HepG2 (cell line): ENCODE data around the gene ASIC3. TPM values are rescaled to one million over a fixed set of nuclear protein-coding genes. Genes with fewer than 3 reads are reported as not detected.

Experiments used
- ATF7 ChIP-seq, 2 experiments: fragments of 450-650 bp in 1 of 2; sonication (generic) in 1 of 2; formaldehyde crosslinking in 1 of 2; IDR thresholded peaks; 2 replicates each; pipeline versions ENCODE4 v1.4.0 to v1.6.1; 2016 to 2020; ENCODE audit warnings: antibody characterized with exemption in 1 of 2, mild to moderate bottlenecking in 1 of 2, missing genetic modification reagents in 1 of 2
- EED ChIP-seq: sonication (generic); formaldehyde crosslinking; IDR thresholded peaks from 2 replicates; pipeline ENCODE4 v1.5.0; 2020; ENCODE audit warnings: mild to moderate bottlenecking, missing genetic modification reagents
- ELF4 ChIP-seq: sonication (generic); formaldehyde crosslinking; IDR thresholded peaks from 2 replicates; pipeline ENCODE4 v1.5.0; 2020; ENCODE audit warnings: missing genetic modification reagents, mild to moderate bottlenecking, moderate library complexity, borderline replicate concordance
- FOXA3 ChIP-seq: IDR thresholded peaks from 2 replicates; pipeline ENCODE4 v1.6.1; 2016; ENCODE audit warnings: missing genetic modification reagents, missing compliant biosample characterization
- KLF16 ChIP-seq, 2 experiments: sonication (generic) in 1 of 2; formaldehyde crosslinking in 1 of 2; IDR thresholded peaks; 2 replicates each; pipeline versions ENCODE4 v1.6.1 to v1.8.0; 2016 to 2023; ENCODE audit warnings: missing genetic modification reagents in 2 of 2, missing compliant biosample characterization in 1 of 2
- MAZ ChIP-seq, 2 experiments: sonication (generic) in 1 of 2; formaldehyde crosslinking in 1 of 2; IDR thresholded peaks; 2 replicates each; pipeline versions ENCODE4 v1.5.0 to v1.6.1; 2012 to 2020; ENCODE audit warnings: low read depth in 2 of 2, mild to moderate bottlenecking in 2 of 2, borderline replicate concordance in 1 of 2, improper control_type of control experiment in 1 of 2, low read length in 1 of 2, missing genetic modification reagents in 1 of 2, moderate library complexity in 1 of 2
- MTERF4 ChIP-seq: sonication (generic); formaldehyde crosslinking; IDR thresholded peaks from 2 replicates; pipeline ENCODE4 v1.8.0; 2023; ENCODE audit warnings: mild to moderate bottlenecking, missing genetic modification reagents
- RORA ChIP-seq: sonication (generic); formaldehyde crosslinking; IDR thresholded peaks from 2 replicates; pipeline ENCODE4 v1.5.0; 2020; ENCODE audit warnings: mild to moderate bottlenecking, missing genetic modification reagents, moderate library complexity
- SMC3 ChIP-seq: IDR thresholded peaks from 2 replicates; pipeline ENCODE4 v1.6.1; 2011; ENCODE audit warnings: low read length, improper control_type of control experiment
- SSRP1 ChIP-seq: IDR thresholded peaks from 2 replicates; pipeline ENCODE4 v1.6.1; 2016; ENCODE audit warnings: control low read depth
- TP53 ChIP-seq: sonication (generic); formaldehyde crosslinking; conservative IDR thresholded peaks from 2 replicates; pipeline ENCODE4 v1.4.0; 2020; ENCODE audit warnings: missing genetic modification reagents
- ZBTB7B ChIP-seq: sonication (generic); formaldehyde crosslinking; IDR thresholded peaks from 2 replicates; pipeline ENCODE4 v1.4.0; 2020; ENCODE audit warnings: missing genetic modification reagents
- ZFP62 ChIP-seq: sonication (generic); formaldehyde crosslinking; IDR thresholded peaks from 2 replicates; pipeline ENCODE4 v1.4.0; 2020; ENCODE audit warnings: missing genetic modification reagents
- ZNF569 ChIP-seq: sonication (generic); formaldehyde crosslinking; IDR thresholded peaks from 2 replicates; pipeline ENCODE4 v1.5.0; 2020; ENCODE audit warnings: mild to moderate bottlenecking, missing genetic modification reagents, moderate library complexity, borderline replicate concordance
- ZNF788 ChIP-seq: sonication (generic); formaldehyde crosslinking; IDR thresholded peaks from 2 replicates; pipeline ENCODE4 v1.5.0; 2020; ENCODE audit warnings: mild to moderate bottlenecking, missing genetic modification reagents, borderline replicate concordance
- ZNF800 ChIP-seq: sonication (generic); formaldehyde crosslinking; IDR thresholded peaks from 2 replicates; pipeline ENCODE4 v1.4.0; 2020; ENCODE audit warnings: missing genetic modification reagents
- polyA plus RNA-seq, 8 experiments: library from polyadenylated mRNA; depleted of rRNA in 3 of 8; stranded (reverse) in 7 of 8; unstranded in 1 of 8; fragments of >200 nt; fragmentation: Illumina TruSeq in 4 of 8; extraction: Trizol in 4 of 8; gene quantifications; 2 replicates each; pipeline versions ENCODE4 v1.2.1 to v1.2.3, GENCODE V29; 2011 to 2016; ENCODE audit warnings: low read depth in 4 of 8, missing spikeins in 1 of 8, mixed read lengths in 1 of 8; ENCODE audit not compliant: insufficient read depth in 1 of 8
- total RNA-seq, 5 experiments: library from RNA; depleted of rRNA; stranded (reverse); fragments of >200 nt; fragmentation: Illumina TruSeq; extraction: Trizol; gene quantifications; 2 replicates each; pipeline ENCODE4 v1.2.3, GENCODE V29; 2016; ENCODE audit warnings: low read depth in 1 of 5
- TF ChIP-seq, protein P1 (sequence below): sonication (generic); formaldehyde crosslinking; IDR thresholded peaks from 2 replicates; pipeline ENCODE4 v1.4.0; 2020; ENCODE audit warnings: low read depth, missing genetic modification reagents
- TF ChIP-seq, protein P2 (sequence below): sonication (generic); formaldehyde crosslinking; IDR thresholded peaks from 2 replicates; pipeline ENCODE4 v1.5.0; 2020; ENCODE audit warnings: missing genetic modification reagents

Gene ASIC3
- total and polyA plus RNA-seq, 2 of the 13 experiments (the other 11 are each of a cell fraction or from before 2014, with no cell fraction given): 0.51 TPM; not detected in 1

DNA sequence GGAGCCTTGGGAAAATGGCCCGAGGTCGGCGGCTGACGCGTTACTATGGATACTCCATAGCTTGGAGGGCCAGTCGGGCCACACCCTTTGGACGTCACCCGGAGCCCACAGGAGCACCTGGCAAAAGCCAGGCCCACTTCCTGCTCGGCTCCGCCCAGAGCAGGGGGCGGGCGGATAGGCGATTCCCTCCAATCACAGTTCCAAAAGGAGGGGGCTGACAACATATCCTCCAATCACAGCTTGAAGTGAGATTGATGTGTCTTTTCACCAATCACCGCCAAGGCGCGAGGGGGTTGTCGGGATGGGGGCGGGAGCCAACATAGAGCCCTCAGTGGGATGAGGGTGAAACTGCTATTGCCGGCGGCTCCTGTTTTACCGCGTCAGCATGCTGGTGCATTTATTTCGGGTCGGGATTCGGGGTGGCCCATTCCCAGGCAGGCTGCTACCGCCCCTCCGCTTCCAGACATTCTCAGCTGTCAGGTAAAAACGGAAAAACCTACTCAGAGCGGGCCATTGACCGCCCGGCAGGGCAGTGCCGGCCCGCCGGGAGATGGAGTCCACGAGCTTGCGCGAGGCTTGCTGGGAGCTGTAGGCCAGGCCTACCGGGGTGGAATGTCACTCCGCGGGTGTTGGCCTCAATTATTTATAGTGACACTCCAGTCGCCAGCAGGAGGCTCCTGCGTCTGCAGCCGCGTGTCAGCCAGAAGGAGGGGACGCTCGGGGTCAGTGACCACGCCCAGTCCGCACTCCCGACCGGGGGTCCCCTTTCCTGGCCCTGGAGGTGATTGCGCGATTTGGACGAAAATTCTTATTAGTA, 20.0 kb upstream of the ASIC3 start, which contains the start of gene ABCB8 (continued):
- TF ChIP-seq ZNF800 (CRISPR knock-in tag) (no peak), ELF4 (0 out of 2 replicates have a peak, but pooled peaks have one; percentile 43), SSRP1 (CRISPR knock-in tag) (no peak), ZBTB7B (CRISPR knock-in tag) (peak; percentile 67), RORA (CRISPR knock-in tag) (no peak), EED (CRISPR knock-in tag) (no peak), ATF7 (IDR thresholded peaks at IDR 0.05) (no peak), ATF7 (CRISPR knock-in tag; IDR thresholded peaks at IDR 0.05) (no peak), TP53 (CRISPR knock-in tag) (no peak), MAZ (IDR thresholded peaks at IDR 0.05; ENCODE audit: borderline replicate concordance, low read depth, low read length) (peak; percentile 67; the same call in 1 of the 2 replicates), MAZ (CRISPR knock-in tag; IDR thresholded peaks at IDR 0.05; ENCODE audit: low read depth) (peak; percentile 45; the same call in 1 of the 2 replicates), ZNF788 (CRISPR knock-in tag) (peak; percentile 78; the same call in 1 of the 2 replicates), KLF16 (CRISPR knock-in tag; IDR thresholded peaks at IDR 0.05) (0 out of 4 replicates have a peak, but pooled peaks of 1 of the 2 experiments have one; percentile 55), ZFP62 (peak; percentile 80; the same call in 1 of the 2 replicates), SMC3 (no peak), FOXA3 (CRISPR knock-in tag) (no peak; the same call in 1 of the 2 replicates), MTERF4 (no peak), ZNF569 (no peak)
- TF ChIP-seq, protein P1, sequence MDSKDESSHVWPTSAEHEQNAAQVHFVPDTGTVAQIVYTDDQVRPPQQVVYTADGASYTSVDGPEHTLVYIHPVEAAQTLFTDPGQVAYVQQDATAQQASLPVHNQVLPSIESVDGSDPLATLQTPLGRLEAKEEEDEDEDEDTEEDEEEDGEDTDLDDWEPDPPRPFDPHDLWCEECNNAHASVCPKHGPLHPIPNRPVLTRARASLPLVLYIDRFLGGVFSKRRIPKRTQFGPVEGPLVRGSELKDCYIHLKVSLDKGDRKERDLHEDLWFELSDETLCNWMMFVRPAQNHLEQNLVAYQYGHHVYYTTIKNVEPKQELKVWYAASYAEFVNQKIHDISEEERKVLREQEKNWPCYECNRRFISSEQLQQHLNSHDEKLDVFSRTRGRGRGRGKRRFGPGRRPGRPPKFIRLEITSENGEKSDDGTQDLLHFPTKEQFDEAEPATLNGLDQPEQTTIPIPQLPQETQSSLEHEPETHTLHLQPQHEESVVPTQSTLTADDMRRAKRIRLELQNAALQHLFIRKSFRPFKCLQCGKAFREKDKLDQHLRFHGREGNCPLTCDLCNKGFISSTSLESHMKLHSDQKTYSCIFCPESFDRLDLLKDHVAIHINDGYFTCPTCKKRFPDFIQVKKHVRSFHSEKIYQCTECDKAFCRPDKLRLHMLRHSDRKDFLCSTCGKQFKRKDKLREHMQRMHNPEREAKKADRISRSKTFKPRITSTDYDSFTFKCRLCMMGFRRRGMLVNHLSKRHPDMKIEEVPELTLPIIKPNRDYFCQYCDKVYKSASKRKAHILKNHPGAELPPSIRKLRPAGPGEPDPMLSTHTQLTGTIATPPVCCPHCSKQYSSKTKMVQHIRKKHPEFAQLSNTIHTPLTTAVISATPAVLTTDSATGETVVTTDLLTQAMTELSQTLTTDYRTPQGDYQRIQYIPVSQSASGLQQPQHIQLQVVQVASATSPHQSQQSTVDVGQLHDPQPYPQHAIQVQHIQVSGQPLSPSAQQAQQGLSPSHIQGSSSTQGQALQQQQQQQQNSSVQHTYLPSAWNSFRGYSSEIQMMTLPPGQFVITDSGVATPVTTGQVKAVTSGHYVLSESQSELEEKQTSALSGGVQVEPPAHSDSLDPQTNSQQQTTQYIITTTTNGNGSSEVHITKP: peak; percentile 55; the same call in 1 of the 2 replicates
- TF ChIP-seq, protein P2, sequence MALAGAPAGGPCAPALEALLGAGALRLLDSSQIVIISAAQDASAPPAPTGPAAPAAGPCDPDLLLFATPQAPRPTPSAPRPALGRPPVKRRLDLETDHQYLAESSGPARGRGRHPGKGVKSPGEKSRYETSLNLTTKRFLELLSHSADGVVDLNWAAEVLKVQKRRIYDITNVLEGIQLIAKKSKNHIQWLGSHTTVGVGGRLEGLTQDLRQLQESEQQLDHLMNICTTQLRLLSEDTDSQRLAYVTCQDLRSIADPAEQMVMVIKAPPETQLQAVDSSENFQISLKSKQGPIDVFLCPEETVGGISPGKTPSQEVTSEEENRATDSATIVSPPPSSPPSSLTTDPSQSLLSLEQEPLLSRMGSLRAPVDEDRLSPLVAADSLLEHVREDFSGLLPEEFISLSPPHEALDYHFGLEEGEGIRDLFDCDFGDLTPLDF (CRISPR knock-in tag): 0 out of 2 replicates have a peak, but pooled peaks have one; percentile 40
